DOHH2 (cell line): ENCODE results near the gene ITPR1.
"Not testable (repeated sequence)": the region's sequence is repeated elsewhere in the genome, so short reads cannot be mapped to it uniquely, and the experiment has no call there.

Experiments
- H3F3A ChIP-seq: fragments of 200-600 bp; sonication (generic), shearing (Covaris generic); 2 replicates; pipeline ENCODE4 v1.6.0; 2016; ENCODE audit warnings: antibody characterized with exemption, mild to moderate bottlenecking; ENCODE audit not compliant: control insufficient read depth, insufficient read depth
- H3K27ac ChIP-seq: fragments of 200-600 bp; sonication (generic); 2 replicates; pipeline ENCODE4 v1.5.1; 2014; ENCODE audit warnings: low read depth, mild to moderate bottlenecking, low read length, moderate library complexity
- H3K27me3 ChIP-seq: fragments of 200-600 bp; sonication (generic); 2 replicates; pipeline ENCODE4 v1.6.1; 2014; ENCODE audit warnings: mild to moderate bottlenecking, low read length, mixed read lengths; ENCODE audit not compliant: control insufficient read depth
- H3K36me3 ChIP-seq: fragments of 200-600 bp; sonication (generic); 2 replicates; pipeline ENCODE4 v1.6.1; 2014; ENCODE audit warnings: mild to moderate bottlenecking, low read length, moderate library complexity, mixed read lengths; ENCODE audit not compliant: control insufficient read depth
- H3K4me1 ChIP-seq: fragments of 200-600 bp; sonication (generic); 2 replicates; pipeline ENCODE4 v1.6.1; 2014; ENCODE audit warnings: mild to moderate bottlenecking, low read length, mixed read lengths; ENCODE audit not compliant: control insufficient read depth
- H3K4me2 ChIP-seq: fragments of 200-600 bp; sonication (generic); 2 replicates; pipeline ENCODE4 v1.6.0; 2014; ENCODE audit warnings: mild to moderate bottlenecking, low read length, moderate library complexity
- H3K4me3 ChIP-seq: fragments of 200-600 bp; sonication (generic); 2 replicates; pipeline ENCODE4 v1.5.1; 2014; ENCODE audit warnings: mild to moderate bottlenecking, low read length, mixed read lengths
- H3K79me2 ChIP-seq: fragments of 200-600 bp; sonication (generic); 2 replicates; pipeline ENCODE4 v1.6.1; 2014; ENCODE audit warnings: mild to moderate bottlenecking, low read length, mixed read lengths; ENCODE audit not compliant: control insufficient read depth
- H3K9me2 ChIP-seq: fragments of 200-600 bp; sonication (generic); replicated peaks from 2 replicates; pipeline ENCODE4 v1.6.1; 2014; ENCODE audit warnings: mild to moderate bottlenecking, low read length, mixed read lengths; ENCODE audit not compliant: control insufficient read depth
- H3K9me3 ChIP-seq: fragments of 200-600 bp; sonication (generic); 2 replicates; pipeline ENCODE4 v1.6.1; 2014; ENCODE audit warnings: antibody characterized with exemption, low read length, mixed read lengths; ENCODE audit not compliant: control insufficient read depth, insufficient read depth
- H4K20me1 ChIP-seq: fragments of 200-600 bp; sonication (generic); 2 replicates; pipeline ENCODE4 v1.6.0; 2014; ENCODE audit warnings: low read depth, mild to moderate bottlenecking, antibody characterized with exemption, low read length, moderate library complexity; ENCODE audit not compliant: control insufficient read depth, insufficient read depth
- EZH2phosphoT487 ChIP-seq: fragments of 200-600 bp; sonication (generic); IDR thresholded peaks from 2 replicates; pipeline ENCODE4 v1.6.1; 2017; ENCODE audit warnings: borderline replicate concordance, mild to moderate bottlenecking, antibody characterized with exemption, low read length, moderate library complexity, mixed read lengths
- TF ChIP-seq, protein P1 (sequence below): fragments of 200-600 bp; sonication (generic); IDR thresholded peaks from one replicate; pipeline ENCODE4 v1.5.1; 2014; ENCODE audit warnings: antibody characterized with exemption, mild to moderate bottlenecking, low read depth, low read length; ENCODE audit not compliant: poor library complexity, severe bottlenecking

Gene ITPR1

DNA sequence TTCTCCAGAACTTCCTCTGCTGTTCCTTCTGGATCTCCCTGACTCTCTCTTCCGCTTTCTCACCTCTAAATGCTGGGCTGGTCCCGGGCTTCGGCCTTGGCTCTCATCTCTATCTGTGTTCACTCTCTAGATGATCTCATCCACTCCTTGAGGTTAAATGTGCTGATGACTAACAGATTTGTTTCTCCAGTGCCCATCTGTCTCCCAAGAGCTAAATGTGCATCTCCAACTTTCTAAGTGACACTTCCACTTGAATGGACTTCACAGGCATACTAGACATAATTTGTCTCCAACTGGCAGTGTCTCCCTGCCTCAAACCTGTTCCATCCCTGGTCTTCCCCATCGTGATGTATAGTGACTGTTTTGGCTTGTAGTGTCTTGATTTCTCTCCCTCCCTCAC lies 95.3 kb downstream of the ITPR1 start:
- no peaks in the 10 kb centered on the region for H3F3A ChIP-seq
- H3K4me3 ChIP-seq: no peak overlapping the region
- H3K9me3 ChIP-seq: no peaks in the 10 kb centered on the region
- peaks cover 11% of the 10 kb centered on the region for H3K4me1 ChIP-seq
- no peaks in the 10 kb centered on the region for H3K9me2 ChIP-seq
- H3K27me3 ChIP-seq: no peaks in the 10 kb centered on the region
- H3K27ac ChIP-seq: no peak overlapping the region
- H3K36me3 ChIP-seq: no peaks in the 10 kb centered on the region
- no peak for TF ChIP-seq EZH2phosphoT487
- TF ChIP-seq, protein P1, sequence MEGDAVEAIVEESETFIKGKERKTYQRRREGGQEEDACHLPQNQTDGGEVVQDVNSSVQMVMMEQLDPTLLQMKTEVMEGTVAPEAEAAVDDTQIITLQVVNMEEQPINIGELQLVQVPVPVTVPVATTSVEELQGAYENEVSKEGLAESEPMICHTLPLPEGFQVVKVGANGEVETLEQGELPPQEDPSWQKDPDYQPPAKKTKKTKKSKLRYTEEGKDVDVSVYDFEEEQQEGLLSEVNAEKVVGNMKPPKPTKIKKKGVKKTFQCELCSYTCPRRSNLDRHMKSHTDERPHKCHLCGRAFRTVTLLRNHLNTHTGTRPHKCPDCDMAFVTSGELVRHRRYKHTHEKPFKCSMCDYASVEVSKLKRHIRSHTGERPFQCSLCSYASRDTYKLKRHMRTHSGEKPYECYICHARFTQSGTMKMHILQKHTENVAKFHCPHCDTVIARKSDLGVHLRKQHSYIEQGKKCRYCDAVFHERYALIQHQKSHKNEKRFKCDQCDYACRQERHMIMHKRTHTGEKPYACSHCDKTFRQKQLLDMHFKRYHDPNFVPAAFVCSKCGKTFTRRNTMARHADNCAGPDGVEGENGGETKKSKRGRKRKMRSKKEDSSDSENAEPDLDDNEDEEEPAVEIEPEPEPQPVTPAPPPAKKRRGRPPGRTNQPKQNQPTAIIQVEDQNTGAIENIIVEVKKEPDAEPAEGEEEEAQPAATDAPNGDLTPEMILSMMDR: no peak
- H4K20me1 ChIP-seq: peaks cover 6% of the 10 kb centered on the region; the same call in 1 of the 2 replicates
- H3K4me2 ChIP-seq: no peak overlapping the region
- peaks cover 4% of the 10 kb centered on the region for H3K79me2 ChIP-seq

DNA sequence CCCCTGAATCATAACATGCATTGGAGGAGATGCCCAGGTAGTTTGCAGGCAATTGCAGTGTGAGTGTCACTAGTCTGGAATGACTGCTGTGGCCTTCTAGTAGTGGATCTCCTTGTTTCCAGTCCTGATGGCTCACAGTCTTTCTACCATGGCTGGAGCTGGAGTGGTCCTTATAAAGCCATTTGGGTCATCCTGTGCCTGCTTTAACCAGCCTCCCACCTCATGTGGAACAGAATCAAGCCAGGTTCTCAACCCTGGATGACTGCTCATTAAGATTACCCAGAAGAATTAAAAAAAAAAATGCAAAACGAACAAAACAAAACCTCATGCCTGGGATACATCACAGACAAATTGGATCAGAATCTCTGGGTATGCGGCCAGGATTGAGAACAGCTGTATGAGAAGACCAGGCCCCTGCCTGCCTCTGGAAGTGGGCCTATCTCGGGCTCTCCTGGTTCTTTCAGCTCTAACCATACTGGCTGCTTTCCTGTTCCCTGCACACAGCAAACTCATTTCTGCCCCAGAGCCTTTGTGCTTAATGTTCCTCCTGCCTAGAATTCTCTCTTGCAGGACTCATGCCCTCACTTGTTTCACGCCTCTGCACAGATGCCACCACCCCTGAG lies 96.4 kb downstream of the ITPR1 start:
- H3K27ac ChIP-seq: no peak overlapping the region
- no peaks in the 10 kb centered on the region for H3F3A ChIP-seq
- H3K79me2 ChIP-seq: peaks cover 4% of the 10 kb centered on the region
- TF ChIP-seq, protein P1: no peak
- TF ChIP-seq EZH2phosphoT487: no peak
- no peak overlapping the region for H3K4me2 ChIP-seq
- H3K4me3 ChIP-seq: no peak overlapping the region
- no peaks in the 10 kb centered on the region for H3K27me3 ChIP-seq
- no peaks in the 10 kb centered on the region for H3K36me3 ChIP-seq
- H3K9me3 ChIP-seq: no peaks in the 10 kb centered on the region
- peaks cover 5% of the 10 kb centered on the region; the same call in 1 of the 2 replicates for H4K20me1 ChIP-seq
- no peaks in the 10 kb centered on the region for H3K9me2 ChIP-seq
- peaks cover 5% of the 10 kb centered on the region for H3K4me1 ChIP-seq

DNA sequence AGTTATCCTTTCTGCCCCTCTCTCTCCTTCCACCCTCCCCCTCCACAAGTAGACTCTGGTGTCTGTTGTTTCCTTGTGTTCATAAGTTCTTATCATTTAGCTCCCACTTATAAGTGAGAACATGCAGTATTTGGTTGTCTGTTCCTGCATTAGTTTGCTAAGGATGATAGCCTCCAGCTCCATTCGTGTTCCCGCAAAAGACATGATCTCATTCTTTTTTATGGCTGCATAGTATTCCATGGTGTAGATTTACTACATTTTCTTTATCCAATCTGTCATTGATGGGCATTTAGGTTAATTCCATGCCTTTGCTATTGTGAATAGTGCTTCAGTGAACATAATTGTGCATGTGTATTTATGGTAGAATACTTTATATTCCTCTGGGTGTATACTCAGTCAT lies 97.7 kb downstream of the ITPR1 start:
- H3K79me2 ChIP-seq, H3K4me3 ChIP-seq, H3K27ac ChIP-seq, H3K9me3 ChIP-seq, H3K9me2 ChIP-seq, H4K20me1 ChIP-seq, H3K36me3 ChIP-seq, H3K4me2 ChIP-seq, H3K4me1 ChIP-seq, H3F3A ChIP-seq, H3K27me3 ChIP-seq: not testable (repeated sequence)

DNA sequence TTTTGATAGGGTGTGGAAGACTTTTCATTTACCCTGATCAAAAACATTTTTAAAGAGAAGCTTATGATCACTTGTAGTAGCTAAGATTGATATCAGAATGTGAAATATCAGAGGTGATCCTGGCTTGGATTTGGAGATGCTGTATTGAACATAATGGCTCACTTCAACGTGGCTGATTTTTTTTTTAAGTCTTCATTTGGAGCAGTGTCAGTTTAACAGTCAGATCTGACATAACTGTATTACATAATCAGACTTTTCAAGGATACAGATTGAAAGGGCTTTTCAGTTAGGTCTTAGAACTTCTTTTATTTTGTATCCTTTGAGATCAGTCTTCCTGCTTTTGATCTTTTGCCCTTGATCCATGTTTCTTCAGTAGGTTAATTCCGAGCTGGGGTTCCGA lies 98.5 kb downstream of the ITPR1 start:
- H3K79me2 ChIP-seq: peaks cover 4% of the 10 kb centered on the region
- no peaks in the 10 kb centered on the region for H3K4me1 ChIP-seq
- H4K20me1 ChIP-seq: no peaks in the 10 kb centered on the region

More for the DNA sequence above, 98.5 kb downstream of the ITPR1 start:
- H3K27me3 ChIP-seq: no peaks in the 10 kb centered on the region
- TF ChIP-seq EZH2phosphoT487: no peak
- TF ChIP-seq, protein P1: no peak
- H3K4me2 ChIP-seq: no peak overlapping the region
- no peaks in the 10 kb centered on the region for H3K36me3 ChIP-seq
- H3K27ac ChIP-seq: no peak overlapping the region
- H3K4me3 ChIP-seq: no peak overlapping the region
- H3K9me2 ChIP-seq: no peaks in the 10 kb centered on the region
- no peaks in the 10 kb centered on the region for H3F3A ChIP-seq
- no peaks in the 10 kb centered on the region for H3K9me3 ChIP-seq
